Measurements from ENCODE around the gene ST3GAL6.

The ST3GAL6 gene

DNA sequence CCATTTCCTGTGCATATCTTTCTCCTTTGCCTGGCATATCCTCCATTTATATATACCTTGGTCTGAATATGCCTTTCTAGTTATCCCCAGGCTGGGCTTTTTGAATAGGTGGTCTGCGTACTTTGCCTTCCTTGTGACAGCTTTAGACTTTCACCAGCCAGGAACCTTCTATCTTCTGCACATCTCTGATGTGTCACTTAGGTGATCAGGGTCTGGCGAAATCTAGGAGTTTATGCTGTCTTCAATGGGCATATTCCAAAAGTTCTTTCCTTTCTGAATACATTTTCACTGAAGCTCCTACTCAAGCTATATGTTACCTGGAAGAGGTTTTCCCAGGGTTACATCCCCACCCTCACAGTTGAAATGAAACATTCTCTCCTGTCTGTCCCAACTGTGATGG, 27.8 kb upstream of the ST3GAL6 start:
- CTCF ChIA-PET: interaction anchor here (0.6 kb wide), 1 partner anchor 95 kb away, joined by 4 read pairs; no protein-coding TSS in a partner anchor
- no peak overlapping the region for H3K4me3 ChIP-seq (ENCODE audit: low read depth, low read length)
- POLR2A ChIA-PET: no interaction called here

DNA sequence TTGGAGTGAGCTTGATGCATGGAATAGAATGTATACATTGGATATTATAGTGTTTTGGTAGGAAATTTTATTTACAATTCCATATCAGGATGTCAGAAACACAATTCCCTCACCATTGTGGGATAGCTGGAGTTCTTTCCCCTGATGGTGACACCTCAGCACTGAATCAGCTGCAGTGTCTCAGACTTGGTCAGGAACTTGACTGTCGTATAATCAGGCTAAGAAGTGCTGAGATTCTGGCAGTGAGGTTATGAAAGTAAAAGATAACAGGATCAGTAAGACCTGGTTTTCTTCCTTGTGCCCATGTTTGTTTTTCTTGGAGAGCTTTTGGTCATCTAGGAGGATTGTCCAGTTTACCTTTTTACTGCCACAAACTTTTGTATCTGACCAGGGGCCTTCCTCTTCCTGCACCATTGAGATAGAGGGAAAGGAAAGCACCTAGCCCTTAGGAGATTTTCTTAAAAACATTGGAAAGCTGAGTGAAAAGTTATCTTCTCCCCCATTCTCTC, 27.3 kb upstream of the ST3GAL6 start:
- Histone ChIP-seq H3K4me3 (ENCODE audit: low read depth, low read length) (no peak overlapping the region), H3K4me1 (ENCODE audit: control insufficient read depth, insufficient read depth, low read length) (no peaks in the 10 kb centered on the region), H3K9me3 (ENCODE audit: control insufficient read depth, insufficient read depth, low read depth, low read length) (no peaks in the 10 kb centered on the region), H3K36me3 (ENCODE audit: control insufficient read depth in 2 of 2, insufficient read depth in 1 of 2, low read length in 2 of 2) (no peaks in the 10 kb centered on the region), H3K27ac (ENCODE audit: extremely low read depth, low read depth, low read length) (no peak overlapping the region)
- ChIA-PET POLR2A (no interaction called here), CTCF (interaction anchor here (0.6 kb wide), 1 partner anchor 95 kb away, joined by 4 read pairs; no protein-coding TSS in a partner anchor)
- TF ChIP-seq ZNF596 (tag by site-specific recombination; IDR thresholded peaks at IDR 0.05) (no peak), ZNF416 (tag by site-specific recombination; IDR thresholded peaks at IDR 0.05) (no peak), ZNF777 (tag by site-specific recombination; IDR thresholded peaks at IDR 0.05; ENCODE audit: borderline replicate concordance) (no peak), ZNF394 (tag by site-specific recombination; IDR thresholded peaks at IDR 0.05; ENCODE audit: borderline replicate concordance) (no peak), ZFP3 (tag by site-specific recombination; IDR thresholded peaks at IDR 0.05; ENCODE audit: low read depth) (no peak), ZNF335 (tag by site-specific recombination; conservative IDR thresholded peaks at IDR 0.05) (no peak), ZNF658 (tag by site-specific recombination; IDR thresholded peaks at IDR 0.05) (no peak), ZNF202 (tag by site-specific recombination; IDR thresholded peaks at IDR 0.05; ENCODE audit: borderline replicate concordance) (no peak), ZNF837 (tag by site-specific recombination; IDR thresholded peaks at IDR 0.05) (no peak)
- TF ChIP-seq, protein P1, sequence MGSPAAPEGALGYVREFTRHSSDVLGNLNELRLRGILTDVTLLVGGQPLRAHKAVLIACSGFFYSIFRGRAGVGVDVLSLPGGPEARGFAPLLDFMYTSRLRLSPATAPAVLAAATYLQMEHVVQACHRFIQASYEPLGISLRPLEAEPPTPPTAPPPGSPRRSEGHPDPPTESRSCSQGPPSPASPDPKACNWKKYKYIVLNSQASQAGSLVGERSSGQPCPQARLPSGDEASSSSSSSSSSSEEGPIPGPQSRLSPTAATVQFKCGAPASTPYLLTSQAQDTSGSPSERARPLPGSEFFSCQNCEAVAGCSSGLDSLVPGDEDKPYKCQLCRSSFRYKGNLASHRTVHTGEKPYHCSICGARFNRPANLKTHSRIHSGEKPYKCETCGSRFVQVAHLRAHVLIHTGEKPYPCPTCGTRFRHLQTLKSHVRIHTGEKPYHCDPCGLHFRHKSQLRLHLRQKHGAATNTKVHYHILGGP (tag by site-specific recombination; IDR thresholded peaks at IDR 0.05): no peak

More for the DNA sequence above, 27.8 kb upstream of the ST3GAL6 start:
- H3K4me1 ChIP-seq (ENCODE audit: control insufficient read depth, insufficient read depth, low read length): no peaks in the 10 kb centered on the region
- no peaks in the 10 kb centered on the region for H3K36me3 ChIP-seq (ENCODE audit: control insufficient read depth in 2 of 2, insufficient read depth in 1 of 2, low read length in 2 of 2)
- H3K27ac ChIP-seq (ENCODE audit: extremely low read depth, low read depth, low read length): no peak overlapping the region
- no peaks in the 10 kb centered on the region for H3K9me3 ChIP-seq (ENCODE audit: control insufficient read depth, insufficient read depth, low read depth, low read length)
- TF ChIP-seq ZNF202 (tag by site-specific recombination; IDR thresholded peaks at IDR 0.05; ENCODE audit: borderline replicate concordance): no peak
- TF ChIP-seq ZNF138 (tag by site-specific recombination; IDR thresholded peaks at IDR 0.05; ENCODE audit: borderline replicate concordance): no peak
- TF ChIP-seq, protein P2, sequence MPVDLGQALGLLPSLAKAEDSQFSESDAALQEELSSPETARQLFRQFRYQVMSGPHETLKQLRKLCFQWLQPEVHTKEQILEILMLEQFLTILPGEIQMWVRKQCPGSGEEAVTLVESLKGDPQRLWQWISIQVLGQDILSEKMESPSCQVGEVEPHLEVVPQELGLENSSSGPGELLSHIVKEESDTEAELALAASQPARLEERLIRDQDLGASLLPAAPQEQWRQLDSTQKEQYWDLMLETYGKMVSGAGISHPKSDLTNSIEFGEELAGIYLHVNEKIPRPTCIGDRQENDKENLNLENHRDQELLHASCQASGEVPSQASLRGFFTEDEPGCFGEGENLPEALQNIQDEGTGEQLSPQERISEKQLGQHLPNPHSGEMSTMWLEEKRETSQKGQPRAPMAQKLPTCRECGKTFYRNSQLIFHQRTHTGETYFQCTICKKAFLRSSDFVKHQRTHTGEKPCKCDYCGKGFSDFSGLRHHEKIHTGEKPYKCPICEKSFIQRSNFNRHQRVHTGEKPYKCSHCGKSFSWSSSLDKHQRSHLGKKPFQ (tag by site-specific recombination; IDR thresholded peaks at IDR 0.05): no peak
- no peak for TF ChIP-seq GLI2 (tag by site-specific recombination; IDR thresholded peaks at IDR 0.05; ENCODE audit: borderline replicate concordance, low read depth)
- no peak for TF ChIP-seq ZNF560 (tag by site-specific recombination; IDR thresholded peaks at IDR 0.05; ENCODE audit: borderline replicate concordance)
- TF ChIP-seq ZNF785 (tag by site-specific recombination; IDR thresholded peaks at IDR 0.05): no peak
- no peak for TF ChIP-seq ZFP41 (tag by site-specific recombination; IDR thresholded peaks at IDR 0.05; ENCODE audit: borderline replicate concordance)
- no peak for TF ChIP-seq ZNF169 (tag by site-specific recombination; IDR thresholded peaks at IDR 0.05)
- TF ChIP-seq, protein P3, sequence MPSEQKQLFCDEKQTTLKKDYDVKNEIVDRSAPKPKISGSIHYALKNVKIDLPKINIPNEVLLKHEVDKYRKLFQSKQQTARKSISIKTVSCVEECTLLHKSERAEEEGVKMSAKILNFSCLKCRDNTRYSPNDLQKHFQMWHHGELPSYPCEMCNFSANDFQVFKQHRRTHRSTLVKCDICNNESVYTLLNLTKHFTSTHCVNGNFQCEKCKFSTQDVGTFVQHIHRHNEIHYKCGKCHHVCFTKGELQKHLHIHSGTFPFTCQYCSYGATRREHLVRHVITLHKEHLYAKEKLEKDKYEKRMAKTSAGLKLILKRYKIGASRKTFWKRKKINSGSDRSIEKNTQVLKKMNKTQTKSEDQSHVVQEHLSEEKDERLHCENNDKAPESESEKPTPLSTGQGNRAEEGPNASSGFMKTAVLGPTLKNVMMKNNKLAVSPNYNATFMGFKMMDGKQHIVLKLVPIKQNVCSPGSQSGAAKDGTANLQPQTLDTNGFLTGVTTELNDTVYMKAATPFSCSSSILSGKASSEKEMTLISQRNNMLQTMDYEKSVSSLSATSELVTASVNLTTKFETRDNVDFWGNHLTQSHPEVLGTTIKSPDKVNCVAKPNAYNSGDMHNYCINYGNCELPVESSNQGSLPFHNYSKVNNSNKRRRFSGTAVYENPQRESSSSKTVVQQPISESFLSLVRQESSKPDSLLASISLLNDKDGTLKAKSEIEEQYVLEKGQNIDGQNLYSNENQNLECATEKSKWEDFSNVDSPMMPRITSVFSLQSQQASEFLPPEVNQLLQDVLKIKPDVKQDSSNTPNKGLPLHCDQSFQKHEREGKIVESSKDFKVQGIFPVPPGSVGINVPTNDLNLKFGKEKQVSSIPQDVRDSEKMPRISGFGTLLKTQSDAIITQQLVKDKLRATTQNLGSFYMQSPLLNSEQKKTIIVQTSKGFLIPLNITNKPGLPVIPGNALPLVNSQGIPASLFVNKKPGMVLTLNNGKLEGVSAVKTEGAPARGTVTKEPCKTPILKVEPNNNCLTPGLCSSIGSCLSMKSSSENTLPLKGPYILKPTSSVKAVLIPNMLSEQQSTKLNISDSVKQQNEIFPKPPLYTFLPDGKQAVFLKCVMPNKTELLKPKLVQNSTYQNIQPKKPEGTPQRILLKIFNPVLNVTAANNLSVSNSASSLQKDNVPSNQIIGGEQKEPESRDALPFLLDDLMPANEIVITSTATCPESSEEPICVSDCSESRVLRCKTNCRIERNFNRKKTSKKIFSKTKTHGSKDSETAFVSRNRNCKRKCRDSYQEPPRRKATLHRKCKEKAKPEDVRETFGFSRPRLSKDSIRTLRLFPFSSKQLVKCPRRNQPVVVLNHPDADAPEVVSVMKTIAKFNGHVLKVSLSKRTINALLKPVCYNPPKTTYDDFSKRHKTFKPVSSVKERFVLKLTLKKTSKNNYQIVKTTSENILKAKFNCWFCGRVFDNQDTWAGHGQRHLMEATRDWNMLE (tag by site-specific recombination; conservative IDR thresholded peaks at IDR 0.05; ENCODE audit: low read depth): no peak
- no peak for TF ChIP-seq ZNF174 (tag by site-specific recombination; IDR thresholded peaks at IDR 0.05)
- TF ChIP-seq ZNF248 (tag by site-specific recombination; IDR thresholded peaks at IDR 0.05): no peak
- no peak for TF ChIP-seq TRIM28 (IDR thresholded peaks at IDR 0.05; ENCODE audit: borderline replicate concordance, low read length)
- no peak for TF ChIP-seq ZNF792 (tag by site-specific recombination; IDR thresholded peaks at IDR 0.05)
- no peak for TF ChIP-seq ZNF473 (tag by site-specific recombination; IDR thresholded peaks at IDR 0.05)
- no peak for TF ChIP-seq ZFP69B (tag by site-specific recombination; IDR thresholded peaks at IDR 0.05)
- TF ChIP-seq ZNF23 (tag by site-specific recombination; IDR thresholded peaks at IDR 0.05; ENCODE audit: borderline replicate concordance): no peak
- TF ChIP-seq, protein P4, sequence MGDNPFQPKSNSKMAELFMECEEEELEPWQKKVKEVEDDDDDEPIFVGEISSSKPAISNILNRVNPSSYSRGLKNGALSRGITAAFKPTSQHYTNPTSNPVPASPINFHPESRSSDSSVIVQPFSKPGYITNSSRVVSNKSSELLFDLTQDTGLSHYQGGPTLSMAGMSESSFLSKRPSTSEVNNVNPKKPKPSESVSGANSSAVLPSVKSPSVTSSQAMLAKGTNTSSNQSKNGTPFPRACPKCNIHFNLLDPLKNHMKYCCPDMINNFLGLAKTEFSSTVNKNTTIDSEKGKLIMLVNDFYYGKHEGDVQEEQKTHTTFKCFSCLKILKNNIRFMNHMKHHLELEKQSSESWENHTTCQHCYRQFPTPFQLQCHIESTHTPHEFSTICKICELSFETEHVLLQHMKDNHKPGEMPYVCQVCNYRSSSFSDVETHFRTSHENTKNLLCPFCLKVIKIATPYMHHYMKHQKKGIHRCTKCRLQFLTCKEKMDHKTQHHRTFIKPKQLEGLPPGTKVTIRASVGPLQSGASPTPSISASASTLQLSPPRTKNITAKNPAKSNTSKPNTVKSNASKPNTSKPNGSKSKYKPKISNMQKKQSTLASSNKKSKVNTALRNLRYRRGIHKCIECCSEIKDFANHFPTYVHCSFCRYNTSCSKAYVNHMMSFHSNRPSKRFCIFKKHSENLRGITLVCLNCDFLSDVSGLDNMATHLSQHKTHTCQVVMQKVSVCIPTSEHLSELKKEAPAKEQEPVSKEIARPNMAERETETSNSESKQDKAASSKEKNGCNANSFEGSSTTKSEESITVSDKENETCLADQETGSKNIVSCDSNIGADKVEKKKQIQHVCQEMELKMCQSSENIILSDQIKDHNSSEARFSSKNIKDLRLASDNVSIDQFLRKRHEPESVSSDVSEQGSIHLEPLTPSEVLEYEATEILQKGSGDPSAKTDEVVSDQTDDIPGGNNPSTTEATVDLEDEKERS (tag by site-specific recombination; IDR thresholded peaks at IDR 0.05): no peak
- TF ChIP-seq PRDM1 (tag by site-specific recombination; IDR thresholded peaks at IDR 0.05): no peak
- no peak for TF ChIP-seq KLF10 (tag by site-specific recombination; IDR thresholded peaks at IDR 0.05)

Data from HEK293 (cell line).